A549 (cell line): Measurements from ENCODE around the gene SORCS3. TPM values are rescaled to one million over a fixed set of nuclear protein-coding genes. Genes with fewer than 3 reads are reported as not detected.

Experiments
- ATAC-seq, 2 experiments: fragments of 200-7000 bp in 1 of 2; fragments of >200 bp in 1 of 2; cut with Nextera tagmentation in 1 of 2; cut with Tn5 transposase in 1 of 2; 3 replicates each; pipeline versions ENCODE4 v1.8.0 to v1.9.1; 2018 to 2020; ENCODE audit warnings: mild to moderate bottlenecking in 1 of 2, moderate library complexity in 1 of 2
- CTCF ChIA-PET: fragments of 300-600 bp; sonication (Branson Sonifier 250); formaldehyde crosslinking; extraction: SDS; loops from one replicate; lab custom pipeline; 2021; ENCODE audit warnings: antibody characterized with exemption, inconsistent platforms; lab: Yijun Ruan, JAX
- POLR2A ChIA-PET: fragments of 350-600 bp; formaldehyde crosslinking; extraction: SDS; loops from one replicate; lab custom pipeline; 2021; ENCODE audit warnings: antibody characterized with exemption, inconsistent platforms; lab: Yijun Ruan, JAX
- DNase-seq, 2 experiments: peaks; one replicate each; pipeline versions ENCODE4 v3.0.0 to v3.0.0-alpha.2; 2011 to 2016; ENCODE audit warnings: low read depth in 1 of 2, low spot score in 1 of 2
- FAIRE-seq: peaks from 2 replicates; lab custom pipeline; 2011; peaks lifted over from hg19 to GRCh38; lab: Jason Lieb, UNC
- H3K27ac ChIP-seq, 2 experiments: fragments of >200 bp; sonication (Bioruptor Twin); formaldehyde crosslinking; 3 replicates each; pipeline ENCODE4 v1.5.1; 2016 to 2017
- H3K4me1 ChIP-seq: fragments of >200 bp; sonication (Bioruptor Twin); formaldehyde crosslinking; 3 replicates; pipeline ENCODE4 v1.6.1; 2016
- H3K4me2 ChIP-seq: fragments of >200 bp; sonication (Bioruptor Twin); formaldehyde crosslinking; 3 replicates; pipeline ENCODE4 v1.6.1; 2016
- H3K4me3 ChIP-seq: fragments of >200 bp; sonication (Bioruptor Twin); formaldehyde crosslinking; 3 replicates; pipeline ENCODE4 v1.5.1; 2016
- H3K9me3 ChIP-seq: fragments of >200 bp; sonication (Bioruptor Twin); formaldehyde crosslinking; 3 replicates; pipeline ENCODE4 v1.6.1; 2016
- ATOH8 ChIP-seq: fragments of 250-450 bp; sonication (Bioruptor Pico); IDR thresholded peaks from 2 replicates; pipeline ENCODE4 v1.5.0; 2020; ENCODE audit warnings: low read depth, mild to moderate bottlenecking, moderate library complexity
- CBX8 ChIP-seq: fragments of 200-600 bp; sonication (generic); IDR thresholded peaks from 2 replicates; pipeline ENCODE4 v1.6.1; 2016
- CHD2 ChIP-seq: fragments of 150-350 bp; IDR thresholded peaks from 2 replicates; pipeline ENCODE4 v1.6.1; 2014; ENCODE audit warnings: low read length; ENCODE audit not compliant: partially characterized antibody
- CHD4 ChIP-seq: fragments of 200-600 bp; sonication (generic); IDR thresholded peaks from 2 replicates; pipeline ENCODE4 v1.6.1; 2016; ENCODE audit warnings: antibody characterized with exemption, mild to moderate bottlenecking, borderline replicate concordance
- E2F6 ChIP-seq: IDR thresholded peaks from 2 replicates; pipeline ENCODE4 v1.6.1; 2012; ENCODE audit warnings: low read depth, borderline replicate concordance
- EHF ChIP-seq: fragments of 250-450 bp; sonication (Bioruptor Pico); IDR thresholded peaks from 2 replicates; pipeline ENCODE4 v1.5.0; 2020; ENCODE audit warnings: mild to moderate bottlenecking
- FOSL2 ChIP-seq, 2 experiments: fragments of 450-650 bp in 1 of 2; fragments of >200 bp in 1 of 2; sonication (Bioruptor Twin) in 1 of 2; formaldehyde crosslinking; IDR thresholded peaks; 2 replicates each; pipeline versions ENCODE4 v1.5.0 to v1.6.1; 2016 to 2020; ENCODE audit warnings: mild to moderate bottlenecking in 1 of 2, moderate library complexity in 1 of 2
- GATA3 ChIP-seq: IDR thresholded peaks from 2 replicates; pipeline ENCODE4 v1.6.1; 2012; ENCODE audit warnings: borderline replicate concordance
- HES2 ChIP-seq: fragments of >200 bp; sonication (Bioruptor Twin); formaldehyde crosslinking; IDR thresholded peaks from 2 replicates; pipeline ENCODE4 v1.6.1; 2016
- HOXB13 ChIP-seq: fragments of 250-450 bp; sonication (Bioruptor Pico); IDR thresholded peaks from 2 replicates; pipeline ENCODE4 v1.5.0; 2020; ENCODE audit warnings: low read depth, mild to moderate bottlenecking, moderate library complexity
- JUNB ChIP-seq: fragments of >200 bp; sonication (Bioruptor Twin); formaldehyde crosslinking; IDR thresholded peaks from 2 replicates; pipeline ENCODE4 v1.6.1; 2016
- KDM1A ChIP-seq: fragments of 200-600 bp; sonication (generic); IDR thresholded peaks from 2 replicates; pipeline ENCODE4 v1.6.1; 2016; ENCODE audit warnings: low read depth, mild to moderate bottlenecking
- KDM5A ChIP-seq: fragments of 200-600 bp; sonication (generic); IDR thresholded peaks from 2 replicates; pipeline ENCODE4 v1.6.1; 2016; ENCODE audit warnings: antibody characterized with exemption, mild to moderate bottlenecking
- NFE2L2 ChIP-seq: fragments of 150-350 bp; conservative IDR thresholded peaks from 2 replicates; pipeline ENCODE4 v1.6.1; 2014; ENCODE audit warnings: low read length
- NR3C1 ChIP-seq: fragments of >200 bp; sonication (Bioruptor Twin); formaldehyde crosslinking; IDR thresholded peaks from 3 replicates; pipeline ENCODE4 v1.6.1; 2017
- POLR2A ChIP-seq: IDR thresholded peaks from 2 replicates; pipeline ENCODE4 v1.6.1; 2012; ENCODE audit warnings: mild to moderate bottlenecking, low read length
- RAD21 ChIP-seq, 2 experiments: fragments of >200 bp in 1 of 2; sonication (Bioruptor Twin) in 1 of 2; formaldehyde crosslinking in 1 of 2; IDR thresholded peaks in 1 of 2; conservative IDR thresholded peaks in 1 of 2; 2 replicates in 1 of 2; 3 replicates in 1 of 2; pipeline ENCODE4 v1.6.1; 2012 to 2018; ENCODE audit warnings: inconsistent platforms in 1 of 2
- RCOR1 ChIP-seq: fragments of 150-350 bp; IDR thresholded peaks from 2 replicates; pipeline ENCODE4 v1.6.1; 2014; ENCODE audit warnings: antibody characterized with exemption, low read length, low read depth
- RFX5 ChIP-seq: fragments of 450-650 bp; IDR thresholded peaks from 2 replicates; pipeline ENCODE4 v1.7.1; 2014; ENCODE audit warnings: antibody characterized with exemption, mild to moderate bottlenecking, moderate library complexity
- SMC3 ChIP-seq: fragments of >200 bp; sonication (Bioruptor Twin); formaldehyde crosslinking; IDR thresholded peaks from 3 replicates; pipeline ENCODE4 v1.6.1; 2018; ENCODE audit warnings: inconsistent platforms
- SREBF2 ChIP-seq: fragments of 450-650 bp; IDR thresholded peaks from 2 replicates; pipeline ENCODE4 v1.6.1; 2014; ENCODE audit warnings: mild to moderate bottlenecking, moderate library complexity
- TFCP2L1 ChIP-seq: fragments of 250-450 bp; sonication (Bioruptor Pico); IDR thresholded peaks from 2 replicates; pipeline ENCODE4 v1.5.0; 2021; ENCODE audit warnings: mild to moderate bottlenecking
- TP53 ChIP-seq: fragments of 250-450 bp; sonication (Bioruptor Pico); IDR thresholded peaks from 2 replicates; pipeline ENCODE4 v1.5.0; 2021; ENCODE audit warnings: mild to moderate bottlenecking, moderate library complexity
- USF2 ChIP-seq: fragments of 450-650 bp; IDR thresholded peaks from 2 replicates; pipeline ENCODE4 v1.6.1; 2014; ENCODE audit warnings: antibody characterized with exemption
- ZFP36 ChIP-seq: fragments of 450-650 bp; IDR thresholded peaks from 2 replicates; pipeline ENCODE4 v1.6.1; 2014; ENCODE audit warnings: borderline replicate concordance; ENCODE audit not compliant: partially characterized antibody
- ZNF302 ChIP-seq: fragments of 250-450 bp; sonication (Bioruptor Pico); IDR thresholded peaks from 2 replicates; pipeline ENCODE4 v1.9.0; 2021; ENCODE audit warnings: inconsistent platforms, mild to moderate bottlenecking, moderate library complexity
- ZSCAN20 ChIP-seq: fragments of 250-450 bp; sonication (Bioruptor Pico); IDR thresholded peaks from 2 replicates; pipeline ENCODE4 v1.8.0; 2022; ENCODE audit warnings: mild to moderate bottlenecking, moderate library complexity
- WGBS: methylation state at CpG from one replicate; pipeline ENCODE4 v1.1.6; 2017; ENCODE audit errors: missing lambda C conversion rate; 5-methylcytosine and 5-hydroxymethylcytosine counted together
- polyA plus RNA-seq, 4 experiments: library from polyadenylated mRNA; depleted of rRNA in 3 of 4; stranded (reverse); fragments of >200 nt; fragmentation: RNase III in 1 of 4; extraction: RNeasy Plus Mini Kit Qiagen cat#74134 plus additional on column Dnase treatment in 1 of 4; gene quantifications; 2 replicates in 3 of 4; 3 replicates in 1 of 4; pipeline ENCODE4 v1.2.3, GENCODE V29; 2011 to 2017
- TF ChIP-seq, protein P1 (sequence below): fragments of 250-450 bp; sonication (Bioruptor Pico); IDR thresholded peaks from 2 replicates; pipeline ENCODE4 v1.5.0; 2021; ENCODE audit warnings: mild to moderate bottlenecking, moderate library complexity, borderline replicate concordance
- TF ChIP-seq, protein P2 (sequence below): IDR thresholded peaks from 2 replicates; pipeline ENCODE4 v1.6.1; 2012
- TF ChIP-seq, protein P3 (sequence below): fragments of 150-350 bp; IDR thresholded peaks from 2 replicates; pipeline ENCODE4 v1.6.1; 2014; ENCODE audit warnings: low read depth, mild to moderate bottlenecking, low read length

The SORCS3 gene
- polyA plus RNA-seq, 2 of the 4 experiments (the other 2 are of a cell fraction): not detected

DNA sequence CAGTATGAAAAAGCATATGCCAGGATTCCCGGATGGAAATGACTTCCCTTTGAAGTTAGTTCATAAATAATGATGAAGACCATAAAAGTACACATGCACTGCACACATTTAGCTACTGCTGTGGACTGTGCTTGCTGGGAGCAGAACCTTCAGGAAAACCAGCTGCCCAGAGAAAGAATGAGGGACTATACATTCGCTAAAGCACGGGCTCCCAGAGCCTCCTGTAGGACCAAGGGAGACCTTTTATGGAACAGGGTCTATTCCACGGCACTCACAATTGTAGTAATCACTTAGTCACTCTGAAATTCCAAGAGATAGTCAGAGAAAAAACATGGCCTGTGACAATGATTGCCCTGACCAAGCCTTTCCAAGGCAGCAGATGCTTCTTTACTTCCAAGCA lies 24.1 kb downstream of the SORCS3 start (continued):
- TF ChIP-seq, protein P1, sequence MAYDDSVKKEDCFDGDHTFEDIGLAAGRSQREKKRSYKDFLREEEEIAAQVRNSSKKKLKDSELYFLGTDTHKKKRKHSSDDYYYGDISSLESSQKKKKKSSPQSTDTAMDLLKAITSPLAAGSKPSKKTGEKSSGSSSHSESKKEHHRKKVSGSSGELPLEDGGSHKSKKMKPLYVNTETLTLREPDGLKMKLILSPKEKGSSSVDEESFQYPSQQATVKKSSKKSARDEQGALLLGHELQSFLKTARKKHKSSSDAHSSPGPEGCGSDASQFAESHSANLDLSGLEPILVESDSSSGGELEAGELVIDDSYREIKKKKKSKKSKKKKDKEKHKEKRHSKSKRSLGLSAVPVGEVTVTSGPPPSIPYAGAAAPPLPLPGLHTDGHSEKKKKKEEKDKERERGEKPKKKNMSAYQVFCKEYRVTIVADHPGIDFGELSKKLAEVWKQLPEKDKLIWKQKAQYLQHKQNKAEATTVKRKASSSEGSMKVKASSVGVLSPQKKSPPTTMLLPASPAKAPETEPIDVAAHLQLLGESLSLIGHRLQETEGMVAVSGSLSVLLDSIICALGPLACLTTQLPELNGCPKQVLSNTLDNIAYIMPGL (CRISPR knock-in tag): no peak
- TF ChIP-seq, protein P2, sequence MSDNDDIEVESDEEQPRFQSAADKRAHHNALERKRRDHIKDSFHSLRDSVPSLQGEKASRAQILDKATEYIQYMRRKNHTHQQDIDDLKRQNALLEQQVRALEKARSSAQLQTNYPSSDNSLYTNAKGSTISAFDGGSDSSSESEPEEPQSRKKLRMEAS: no peak
- TF ChIP-seq TFCP2L1 (CRISPR knock-in tag) (no peak), ZSCAN20 (no peak), ZNF302 (no peak), RFX5 (no peak), POLR2A (no peak)
- TF ChIP-seq, protein P3, sequence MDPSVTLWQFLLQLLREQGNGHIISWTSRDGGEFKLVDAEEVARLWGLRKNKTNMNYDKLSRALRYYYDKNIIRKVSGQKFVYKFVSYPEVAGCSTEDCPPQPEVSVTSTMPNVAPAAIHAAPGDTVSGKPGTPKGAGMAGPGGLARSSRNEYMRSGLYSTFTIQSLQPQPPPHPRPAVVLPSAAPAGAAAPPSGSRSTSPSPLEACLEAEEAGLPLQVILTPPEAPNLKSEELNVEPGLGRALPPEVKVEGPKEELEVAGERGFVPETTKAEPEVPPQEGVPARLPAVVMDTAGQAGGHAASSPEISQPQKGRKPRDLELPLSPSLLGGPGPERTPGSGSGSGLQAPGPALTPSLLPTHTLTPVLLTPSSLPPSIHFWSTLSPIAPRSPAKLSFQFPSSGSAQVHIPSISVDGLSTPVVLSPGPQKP: no peak

- no peak overlapping the region for H3K4me2 ChIP-seq
- ChIA-PET CTCF (interaction anchor here (1.2 kb wide), 1 partner anchor 24 kb away, joined by 3 read pairs; no protein-coding TSS in a partner anchor), POLR2A (no interaction called here)
- peaks cover 4% of the 10 kb centered on the region; the same call in 1 of the 3 replicates for H3K9me3 ChIP-seq
- TF ChIP-seq RCOR1: no peak
- TF ChIP-seq E2F6: no peak
- no peak for TF ChIP-seq POLR2A
- no peak for TF ChIP-seq GATA3
- no peak for TF ChIP-seq NR3C1
- TF ChIP-seq TFCP2L1 (CRISPR knock-in tag): no peak
- no peak for TF ChIP-seq JUNB
- no peak for TF ChIP-seq KDM1A
- no peak for TF ChIP-seq FOSL2 (IDR thresholded peaks at IDR 0.05)
- TF ChIP-seq FOSL2 (CRISPR knock-in tag; IDR thresholded peaks at IDR 0.05): no peak
- TF ChIP-seq RAD21 (conservative IDR thresholded peaks at IDR 0.05 in 1 of 2, IDR thresholded peaks at IDR 0.05 in 1 of 2): no peak
- TF ChIP-seq HES2: no peak
- no peak for TF ChIP-seq NFE2L2
- no peak for TF ChIP-seq TP53 (CRISPR knock-in tag)
- TF ChIP-seq SMC3: no peak
- no peak for TF ChIP-seq ZNF302
- TF ChIP-seq SREBF2: no peak
- DNase-seq (no peak), FAIRE-seq (no peak), ATAC-seq (no peak)
- WGBS: 21% methylated on average over 5 of the region's 5 CpGs
- no peak overlapping the region for H3K4me3 ChIP-seq
- no peak overlapping the region for H3K27ac ChIP-seq
- H3K4me1 ChIP-seq: no peaks in the 10 kb centered on the region
Measured at GRCh38 chr10:104666106-104666505, 25.0 kb downstream of the SORCS3 start.

DNA sequence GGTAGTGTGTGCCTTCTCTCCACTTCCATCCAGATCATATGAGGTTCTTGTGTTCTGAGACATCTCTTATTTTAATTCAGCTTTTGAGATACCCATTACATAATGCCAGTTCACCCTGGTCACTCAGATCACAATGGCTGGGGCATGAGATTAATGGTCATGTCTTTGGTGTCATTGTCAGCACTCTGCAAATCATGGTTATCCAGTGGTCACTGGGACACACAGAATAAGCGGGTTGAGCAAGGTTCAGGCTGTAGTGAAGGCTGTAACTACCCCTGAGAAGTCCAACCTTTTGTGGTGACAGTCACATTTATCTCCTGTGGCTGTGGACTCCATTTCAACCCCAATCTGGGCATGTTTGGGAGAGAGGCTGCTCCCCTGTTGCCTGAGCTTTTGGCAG lies 35.8 kb downstream of the SORCS3 start:
- DNase-seq (no peak), ATAC-seq (no peak), FAIRE-seq (no peak)
- CTCF ChIA-PET: no interaction called here
- no peaks in the 10 kb centered on the region for H3K9me3 ChIP-seq
- H3K4me1 ChIP-seq: no peaks in the 10 kb centered on the region
- H3K4me3 ChIP-seq: no peak overlapping the region
- no peak overlapping the region for H3K4me2 ChIP-seq
- WGBS: 0% methylated on average over 1 of the region's 1 CpG
- H3K27ac ChIP-seq: no peak overlapping the region
- POLR2A ChIA-PET: no interaction called here
- TF ChIP-seq CHD4 (no peak), JUNB (no peak), HOXB13 (no peak), KDM5A (no peak), USF2 (no peak), NFE2L2 (no peak), RAD21 (conservative IDR thresholded peaks at IDR 0.05 in 1 of 2, IDR thresholded peaks at IDR 0.05 in 1 of 2) (no peak), ZNF302 (no peak), EHF (no peak), CBX8 (no peak), SMC3 (no peak), CHD2 (no peak), ATOH8 (CRISPR knock-in tag) (no peak), KDM1A (no peak), ZFP36 (no peak)
- TF ChIP-seq, protein P3: no peak
